Right lobe of liver (tissue), 6 donors: ENCODE results near the gene TCN2. TPM values are rescaled to one million over a fixed set of nuclear protein-coding genes. Genes with fewer than 3 reads are reported as not detected.
"Not testable (repeated sequence)": the region's sequence is repeated elsewhere in the genome, so short reads cannot be mapped to it uniquely, and the experiment has no call there.

Experiments
- ATAC-seq, 4 donors: fragments of 200-7000 bp; cut with Tn5 transposase; one replicate each; pipeline ENCODE4 v1.9.1; 2020; ENCODE audit warnings: mild to moderate bottlenecking in 4 of 4, moderate library complexity in 4 of 4
- DNase-seq, 3 donors: peaks; one replicate each; pipeline ENCODE4 v3.0.0-alpha.2; 2020
- H3K27ac ChIP-seq, 3 donors: fragments of 200-600 bp; one replicate each; pipeline ENCODE4 v1.8.0; 2022
- H3K27me3 ChIP-seq, 2 donors: fragments of 200-600 bp; one replicate each; pipeline ENCODE4 v1.8.0; 2022
- H3K36me3 ChIP-seq, 4 donors: fragments of 200-600 bp; sonication (generic) in 1 of 4; one replicate each; pipeline versions ENCODE4 v1.5.1 to v1.8.0; 2017 to 2022; ENCODE audit warnings: control low read depth in 1 of 4
- H3K4me1 ChIP-seq, 4 donors: fragments of 200-600 bp; sonication (generic) in 1 of 4; one replicate each; pipeline versions ENCODE4 v1.5.1 to v1.8.0; 2017 to 2022; ENCODE audit warnings: control low read depth in 1 of 4
- H3K4me3 ChIP-seq, 3 donors: fragments of 200-600 bp; one replicate each; pipeline ENCODE4 v1.8.0; 2022
- H3K9me3 ChIP-seq, 4 donors: fragments of 200-600 bp; sonication (generic) in 1 of 4; one replicate each; pipeline versions ENCODE4 v1.5.1 to v1.8.0; 2017 to 2022; ENCODE audit warnings: control low read depth in 1 of 4
- POLR2A ChIP-seq: fragments of 450-650 bp; IDR thresholded peaks from one replicate; pipeline ENCODE4 v1.6.1; 2017; ENCODE audit warnings: antibody characterized with exemption, mild to moderate bottlenecking
- WGBS: methylation state at CpG from one replicate; pipeline ENCODE4 v1.1.6; 2018; ENCODE audit warnings: low coverage, low lambda C conversion rate; ENCODE audit not compliant: insufficient coverage; ENCODE audit errors: missing lambda C conversion rate; 5-methylcytosine and 5-hydroxymethylcytosine counted together
- intact Hi-C, 2 donors: fragments of 100-400 bp; cut with DNase I; formaldehyde crosslinking; loops; one replicate each; pipeline versions ENCODE4 v1.11.2 to v1.14.1; 2022
- total RNA-seq, 6 experiments: library from RNA; depleted of rRNA in 2 of 6; stranded (reverse); fragments of >200 nt in 2 of 6; fragmentation: NEBNext Ultra II Directional in 3 of 6; extraction: Animal tissue kit (Norgen Biotek cat#: 25700) in 3 of 6; gene quantifications; one replicate each; pipeline versions ENCODE4 v1.1.0 to v1.2.4, GENCODE V29; 2016 to 2023
- TF ChIP-seq, protein P1 (sequence below), 4 donors: fragments of 200-600 bp in 3 of 4; fragments of 450-650 bp in 1 of 4; IDR thresholded peaks; one replicate each; pipeline versions ENCODE4 v1.5.1 to v1.8.0; 2016 to 2022; ENCODE audit warnings: antibody characterized with exemption in 4 of 4, mild to moderate bottlenecking in 2 of 4
- donor health status: DM: no; HTN: yes; CAD: no.
- donor health status: DM: no; HTN: no; CAD: no.
- donor health status: DM: no; HTN: no; CAD: no.
- donor health status: DM: no; HTN: yes; CAD: no.
- donor health status: DM: no; HTN: yes; CAD: no.

The TCN2 gene
- total RNA-seq, 6 experiments from 2014 or later, result 8.9 to 14.6 (median 12.8) TPM

DNA sequence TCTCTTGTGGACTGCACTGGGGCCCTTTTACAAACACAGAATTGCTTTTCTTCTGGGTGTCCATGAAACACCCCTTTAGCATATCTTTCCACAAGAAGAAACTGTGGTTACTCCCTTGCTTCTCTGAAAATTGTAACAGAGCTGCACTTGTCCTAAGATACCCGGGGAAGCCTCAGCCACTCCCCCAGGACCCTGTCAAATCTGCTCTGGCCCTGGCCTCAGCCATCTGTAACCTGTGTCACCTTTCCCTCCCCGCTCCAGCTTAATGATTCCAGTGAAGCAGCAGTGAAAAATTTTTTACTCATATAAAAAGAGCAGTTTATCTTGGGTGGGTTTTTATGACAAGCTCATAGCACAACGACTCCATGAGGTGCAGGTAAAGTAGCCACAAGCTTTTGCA, 64.1 kb downstream of the TCN2 start:
- no peak overlapping the region for H3K4me3 ChIP-seq
- intact Hi-C loops, result no loop called here
- H3K4me1 ChIP-seq, result no peaks in the 10 kb centered on the region
- no peak for TF ChIP-seq POLR2A
- TF ChIP-seq, protein P1, sequence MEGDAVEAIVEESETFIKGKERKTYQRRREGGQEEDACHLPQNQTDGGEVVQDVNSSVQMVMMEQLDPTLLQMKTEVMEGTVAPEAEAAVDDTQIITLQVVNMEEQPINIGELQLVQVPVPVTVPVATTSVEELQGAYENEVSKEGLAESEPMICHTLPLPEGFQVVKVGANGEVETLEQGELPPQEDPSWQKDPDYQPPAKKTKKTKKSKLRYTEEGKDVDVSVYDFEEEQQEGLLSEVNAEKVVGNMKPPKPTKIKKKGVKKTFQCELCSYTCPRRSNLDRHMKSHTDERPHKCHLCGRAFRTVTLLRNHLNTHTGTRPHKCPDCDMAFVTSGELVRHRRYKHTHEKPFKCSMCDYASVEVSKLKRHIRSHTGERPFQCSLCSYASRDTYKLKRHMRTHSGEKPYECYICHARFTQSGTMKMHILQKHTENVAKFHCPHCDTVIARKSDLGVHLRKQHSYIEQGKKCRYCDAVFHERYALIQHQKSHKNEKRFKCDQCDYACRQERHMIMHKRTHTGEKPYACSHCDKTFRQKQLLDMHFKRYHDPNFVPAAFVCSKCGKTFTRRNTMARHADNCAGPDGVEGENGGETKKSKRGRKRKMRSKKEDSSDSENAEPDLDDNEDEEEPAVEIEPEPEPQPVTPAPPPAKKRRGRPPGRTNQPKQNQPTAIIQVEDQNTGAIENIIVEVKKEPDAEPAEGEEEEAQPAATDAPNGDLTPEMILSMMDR (IDR thresholded peaks at IDR 0.05), result no peak
- 65% methylated on average over 2 of the region's 3 CpGs for WGBS
- no peaks in the 10 kb centered on the region for H3K9me3 ChIP-seq
- H3K27ac ChIP-seq, result no peak overlapping the region
- H3K36me3 ChIP-seq, result no peaks in the 10 kb centered on the region
- H3K27me3 ChIP-seq, result no peaks in the 10 kb centered on the region
- ATAC-seq, result no peak
- DNase-seq, result no peak

GRCh38 chr22:30673136-30673535, 66.2 kb downstream of the TCN2 start:
- Histone ChIP-seq H3K36me3 (no peaks in the 10 kb centered on the region), H3K4me3 (no peak overlapping the region), H3K4me1 (no peaks in the 10 kb centered on the region), H3K9me3 (no peaks in the 10 kb centered on the region), H3K27me3 (no peaks in the 10 kb centered on the region), H3K27ac (no peak overlapping the region)
- intact Hi-C loops, result no loop called here
- 29% methylated on average over 1 of the region's 4 CpGs for whole genome bisulfite sequencing
- no peak for ATAC-seq
- TF ChIP-seq POLR2A, result no peak
- TF ChIP-seq, protein P1 (IDR thresholded peaks at IDR 0.05), result no peak
- DNase-seq, result no peak

DNA sequence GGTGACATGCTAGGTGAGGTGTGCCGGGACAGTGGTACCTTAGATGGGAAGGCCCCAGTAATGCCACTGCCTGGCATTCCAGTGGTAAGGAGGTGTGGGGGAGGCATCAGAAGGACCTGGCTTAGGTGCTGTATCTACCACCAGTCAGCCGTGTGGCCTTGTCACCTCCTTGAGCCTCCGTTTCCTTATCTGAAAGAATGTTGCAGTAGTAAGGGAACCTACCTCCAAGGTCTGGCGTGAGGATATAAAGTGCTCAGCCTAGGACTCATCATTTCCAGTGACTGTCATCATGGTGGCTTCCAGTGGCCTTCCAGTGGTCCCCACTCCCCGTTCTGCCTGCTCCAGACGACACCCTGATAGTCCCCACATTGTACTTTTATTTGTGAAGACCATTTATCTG, 67.5 kb downstream of the TCN2 start:
- Histone ChIP-seq H3K9me3 (no peaks in the 10 kb centered on the region), H3K36me3 (no peaks in the 10 kb centered on the region), H3K4me3 (no peak overlapping the region), H3K4me1 (no peaks in the 10 kb centered on the region), H3K27me3 (no peaks in the 10 kb centered on the region), H3K27ac (no peak overlapping the region)
- ATAC-seq, result no peak
- intact Hi-C loops, result no loop called here
- TF ChIP-seq, protein P1 (IDR thresholded peaks at IDR 0.05), result no peak
- no peak for TF ChIP-seq POLR2A
- DNase-seq, result no peak
- 41% methylated on average over 3 of the region's 6 CpGs for WGBS

DNA sequence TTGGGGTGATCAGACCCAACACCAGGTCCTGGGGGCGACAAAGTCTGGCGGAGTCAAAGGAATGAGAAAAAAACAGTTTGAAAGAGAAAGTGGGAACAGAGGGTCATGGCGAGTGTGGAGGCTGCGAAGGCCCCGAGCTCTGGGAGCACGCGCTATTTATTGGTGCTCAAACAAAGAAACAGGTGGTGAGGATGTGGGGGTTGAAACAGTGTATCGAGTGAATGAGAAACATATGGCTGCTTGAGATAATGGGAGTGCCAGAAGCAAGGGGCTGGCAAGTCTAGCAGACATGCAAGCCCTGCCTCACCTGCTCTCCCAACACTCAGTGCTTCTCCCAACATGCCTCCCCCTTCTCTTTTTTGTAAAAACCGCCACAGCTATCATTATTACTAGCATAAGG, 68.5 kb downstream of the TCN2 start:
- intact Hi-C loops, result no loop called here
- 88% methylated on average over 9 of the region's 9 CpGs for WGBS
- H3K4me1 ChIP-seq, result no peaks in the 10 kb centered on the region
- no peak for DNase-seq
- TF ChIP-seq POLR2A, result no peak
- TF ChIP-seq, protein P1 (IDR thresholded peaks at IDR 0.05), result no peak
- H3K36me3 ChIP-seq, result no peaks in the 10 kb centered on the region
- no peak for ATAC-seq
- no peaks in the 10 kb centered on the region for H3K9me3 ChIP-seq
- H3K27me3 ChIP-seq, result no peaks in the 10 kb centered on the region
- H3K4me3 ChIP-seq, result no peak overlapping the region
- no peak overlapping the region for H3K27ac ChIP-seq

GRCh38 chr22:30676565-30676964, 69.6 kb downstream of the TCN2 start:
- DNase-seq, H3K4me3 ChIP-seq, H3K4me1 ChIP-seq, H3K27me3 ChIP-seq, H3K9me3 ChIP-seq, intact Hi-C loops, ATAC-seq, H3K27ac ChIP-seq, H3K36me3 ChIP-seq: not testable (repeated sequence)
- WGBS, result 57% methylated on average over 3 of the region's 3 CpGs

Other genes starting within 250 kb of the TCN2 start
- 10 to 100 TPM in 1 of 6 experiments, 1 to 10 TPM in 5; 6.2 to 10.0 (median 7.4) TPM for gene RNF215, start 219.8 kb upstream of the TCN2 start, total RNA-seq
- gene SEC14L2, start 210.2 kb upstream of the TCN2 start, total RNA-seq, result 100 to 1,000 TPM in 3 of 6 experiments, 10 to 100 TPM in 3; 42.7 to 240 (median 101) TPM
- gene MTFP1, start 181.4 kb upstream of the TCN2 start, total RNA-seq, result 10 to 100 TPM in 3 of 6 experiments, 1 to 10 TPM in 3; 4.2 to 30.1 (median 9.1) TPM
- 1 to 10 TPM in 1 of 6 experiments, under 1 TPM in 3, not detected in 2; 0.31 to 1.1 (median 0.55) TPM for gene SEC14L3, start 135.2 kb upstream of the TCN2 start, total RNA-seq
- gene SEC14L4, start 101.5 kb upstream of the TCN2 start, total RNA-seq, result 10 to 100 TPM in 5 of 6 experiments, 1 to 10 TPM in 1; 9.4 to 27.7 (median 17.9) TPM
- gene SEC14L6, start 60.4 kb upstream of the TCN2 start, total RNA-seq, result under 1 TPM in 5 of 6 experiments, not detected in 1; 0.06 to 0.39 (median 0.12) TPM
- gene GAL3ST1, start 32.5 kb upstream of the TCN2 start, total RNA-seq, result 1 to 10 TPM in 5 of 6 experiments, under 1 TPM in 1; 0.58 to 7.0 (median 3.3) TPM
- 10 to 100 TPM; 21.9 to 35.7 (median 31.4) TPM for gene PES1, start 15.3 kb upstream of the TCN2 start, total RNA-seq
- 1 to 10 TPM in 2 of 6 experiments, under 1 TPM in 4; 0.22 to 1.7 (median 0.48) TPM for gene SLC35E4, start 28.6 kb downstream of the TCN2 start, total RNA-seq
- gene DUSP18, start 60.7 kb downstream of the TCN2 start, total RNA-seq, result 1 to 10 TPM in 5 of 6 experiments, under 1 TPM in 1; 0.97 to 3.1 (median 2.2) TPM
- 1 to 10 TPM in 3 of 6 experiments, under 1 TPM in 3; 0.31 to 3.4 (median 0.93) TPM for gene OSBP2, start 87.7 kb downstream of the TCN2 start, total RNA-seq